HG02885 (cell line): Measurements from ENCODE around the gene SAP30BP.

Source experiments
- ATAC-seq: cut with Tn5 transposase; IDR thresholded peaks from one replicate; pipeline ENCODE4 v1.9.1; 2021; ENCODE audit warnings: mild to moderate bottlenecking; ENCODE audit not compliant: unreplicated experiment, poor library complexity

Gene SAP30BP

DNA sequence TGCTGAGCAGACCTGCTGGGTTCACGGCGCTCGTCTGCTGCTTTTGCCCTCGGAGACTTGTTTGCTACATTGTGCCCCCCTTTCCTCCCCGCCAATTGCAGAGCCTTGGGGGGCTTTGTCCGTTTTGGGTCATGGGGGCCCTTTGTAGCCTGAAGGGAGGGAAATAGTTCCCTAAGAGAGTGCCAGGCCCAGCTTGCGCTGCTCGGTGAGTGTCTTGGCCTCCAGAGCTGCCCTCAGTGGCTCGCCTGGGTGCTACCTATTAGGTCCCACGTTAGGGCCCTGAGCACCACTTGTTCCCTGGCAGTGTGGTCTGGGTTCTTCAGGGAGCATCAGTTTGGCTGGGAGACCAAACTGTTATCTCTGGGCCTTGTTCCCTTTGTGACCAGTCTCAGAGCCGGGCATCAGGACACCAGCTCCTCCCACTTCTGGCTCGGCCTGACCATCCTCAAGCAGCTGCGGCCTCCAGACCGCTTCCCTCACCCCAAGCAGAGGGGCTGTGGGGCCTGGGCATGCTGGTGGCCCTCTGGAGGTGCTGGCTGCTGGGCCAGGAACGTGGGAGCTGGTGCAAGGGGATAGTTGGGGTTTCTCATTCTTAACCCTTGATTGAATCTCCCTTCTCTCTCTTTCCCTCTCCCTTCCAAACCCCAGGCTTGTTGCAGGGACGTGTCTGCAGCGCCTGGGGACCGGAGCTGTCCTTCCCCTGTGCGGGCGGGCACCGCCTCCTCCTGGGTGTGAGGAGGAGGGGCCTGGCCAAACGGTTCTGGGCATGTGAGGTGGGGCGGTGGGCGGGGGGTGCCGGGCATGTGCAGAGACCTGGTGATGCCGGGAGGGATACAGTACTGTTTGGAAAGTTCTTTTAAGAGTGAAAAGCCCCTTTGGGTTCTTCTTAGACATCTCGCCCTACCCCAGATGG is 38.1 kb downstream of the SAP30BP start:
- ATAC-seq = no peak

- ATAC-seq = no peak
Measured at GRCh38 chr17:75706042-75706728, 39.0 kb downstream of the SAP30BP start.

- no peak for ATAC-seq
Measured at GRCh38 chr17:75707079-75707571, 40.0 kb downstream of the SAP30BP start.

GRCh38 chr17:75712446-75712845 is 45.3 kb downstream of the SAP30BP start:
- no peak for ATAC-seq

DNA sequence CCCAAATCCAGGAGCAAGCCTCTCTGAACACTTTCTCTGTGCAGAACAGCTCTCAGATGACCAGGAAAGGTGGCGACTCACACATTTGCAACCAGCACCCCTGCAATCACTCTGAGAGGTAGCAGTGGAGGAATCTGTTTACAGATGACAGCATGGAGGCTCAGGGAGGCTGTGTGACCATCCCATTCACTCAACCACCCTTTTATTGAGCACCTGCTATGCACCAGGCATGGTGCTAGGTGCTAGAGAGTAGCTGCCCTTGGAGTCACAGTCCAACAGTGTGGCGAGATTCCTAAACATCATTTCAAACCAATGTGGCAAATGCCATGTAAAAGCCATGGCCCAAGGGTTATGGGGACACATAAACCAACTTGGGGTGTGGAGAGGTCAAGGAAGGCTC is 52.6 kb downstream of the SAP30BP start:
- ATAC-seq = no peak

DNA sequence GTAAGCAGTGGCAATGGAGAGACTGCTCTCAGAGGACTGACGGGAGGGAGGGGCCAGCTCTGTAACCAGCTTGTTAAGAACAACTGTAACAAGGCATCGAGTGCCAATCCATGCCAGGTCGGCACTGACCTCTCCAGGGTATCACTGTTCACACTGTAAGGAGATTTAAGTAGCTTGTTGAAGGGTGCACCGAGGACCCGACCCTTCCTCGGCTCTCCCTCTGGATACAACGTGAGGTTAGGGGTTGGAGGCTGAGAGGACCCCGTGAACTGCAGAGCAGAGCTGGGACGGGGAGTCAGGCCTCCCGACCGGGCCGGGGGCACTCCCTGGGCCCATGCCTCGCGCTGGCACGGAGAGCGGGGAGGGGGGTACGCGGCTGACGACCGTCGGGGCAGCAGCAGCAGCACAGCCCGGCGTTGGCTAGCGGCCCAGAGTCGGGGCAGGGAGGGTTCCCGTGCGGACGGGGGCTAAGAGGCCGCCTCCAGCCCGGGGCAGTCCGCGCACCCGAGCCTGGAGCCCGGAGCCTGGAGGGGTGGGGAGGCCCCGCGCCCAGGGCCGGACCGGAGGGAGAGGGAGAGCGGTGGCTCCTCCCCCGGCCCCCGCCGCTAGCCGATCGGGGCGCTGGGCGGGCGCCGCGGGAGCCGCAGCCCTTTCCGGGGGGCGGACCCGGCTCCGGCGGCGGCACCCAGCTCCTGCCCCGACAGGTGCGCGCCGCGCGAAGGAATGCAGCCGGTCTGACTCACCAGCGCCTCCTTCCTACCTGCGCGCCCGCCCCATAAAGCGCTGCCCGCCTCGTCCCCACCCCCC is 53.7 kb downstream of the SAP30BP start, which contains the start of gene ITGB4:
TSS of gene ITGB4 (plus strand) at position 804 of the 807 bp plus-strand sequence. CDS start 3,245 bp downstream, outside the sequence.
- no peak for ATAC-seq

GRCh38 chr17:75721463-75722011 is 54.4 kb downstream of the SAP30BP start:
- ATAC-seq = no peak

DNA sequence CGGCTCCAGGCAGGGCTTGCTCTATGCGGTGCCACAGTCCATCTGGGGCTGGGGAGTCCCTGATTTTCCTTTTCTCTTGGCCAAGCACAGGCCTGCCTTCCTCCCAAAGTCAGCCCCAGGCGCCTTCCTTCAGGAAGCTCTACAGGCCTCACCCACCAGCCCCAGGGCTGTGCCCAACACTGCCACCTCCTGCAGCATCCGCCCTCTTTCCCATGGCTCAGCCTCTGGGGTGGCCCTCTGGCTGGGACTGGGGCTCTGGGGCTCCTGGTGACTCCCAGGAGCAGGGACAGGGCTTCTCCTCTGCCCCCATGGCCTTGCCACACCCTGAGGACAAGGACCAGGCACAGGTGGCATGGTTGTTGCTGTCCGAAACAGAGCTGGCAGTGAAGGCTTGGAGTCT is 54.9 kb downstream of the SAP30BP start:
- no peak for ATAC-seq

GRCh38 chr17:75722542-75723095 is 55.5 kb downstream of the SAP30BP start:
- no peak for ATAC-seq

DNA sequence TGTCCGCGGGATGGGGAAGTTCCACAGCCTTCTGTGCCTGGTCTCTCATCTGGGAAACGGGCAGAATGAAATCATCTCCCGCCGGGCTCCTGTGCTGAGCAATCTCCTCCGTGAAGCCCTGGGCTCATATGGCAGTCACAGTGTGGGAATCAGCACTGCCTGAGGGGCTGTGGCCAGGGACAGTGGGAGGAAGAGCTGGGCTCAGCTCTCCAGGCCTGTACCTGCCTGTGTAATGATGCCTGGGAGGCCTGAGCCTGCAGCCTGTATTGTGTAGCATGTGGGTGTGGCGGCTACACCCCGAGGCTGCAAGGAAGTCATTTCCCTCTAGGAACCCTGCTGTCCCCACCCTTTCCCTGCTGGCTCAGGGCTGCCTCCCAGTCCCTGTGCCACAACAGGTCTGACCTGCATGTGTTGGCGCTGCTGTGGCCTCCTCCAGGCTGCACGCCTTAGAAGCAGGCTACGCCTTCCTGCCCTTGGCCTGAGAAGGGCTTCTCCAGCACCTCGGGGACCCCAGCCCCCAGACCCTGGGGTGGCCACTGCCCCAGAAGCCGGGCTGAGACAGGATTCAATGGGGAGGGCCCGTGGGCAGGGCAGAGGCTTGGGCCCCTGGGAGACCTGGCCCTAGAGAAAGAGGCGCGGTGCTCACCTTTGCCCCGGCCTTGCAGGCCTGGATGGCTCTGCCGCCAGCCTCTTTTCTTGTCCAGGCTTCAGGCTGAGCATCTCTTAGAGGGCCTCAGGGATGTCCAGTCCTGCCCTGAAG is 56.2 kb downstream of the SAP30BP start:
- ATAC-seq = no peak

- no peak for ATAC-seq
Measured at GRCh38 chr17:75724016-75725003, 57.2 kb downstream of the SAP30BP start.

- no peak for ATAC-seq
Measured at GRCh38 chr17:75725504-75725903, 58.4 kb downstream of the SAP30BP start.

- ATAC-seq = no peak
Measured at GRCh38 chr17:75727391-75727790, 60.3 kb downstream of the SAP30BP start.

DNA sequence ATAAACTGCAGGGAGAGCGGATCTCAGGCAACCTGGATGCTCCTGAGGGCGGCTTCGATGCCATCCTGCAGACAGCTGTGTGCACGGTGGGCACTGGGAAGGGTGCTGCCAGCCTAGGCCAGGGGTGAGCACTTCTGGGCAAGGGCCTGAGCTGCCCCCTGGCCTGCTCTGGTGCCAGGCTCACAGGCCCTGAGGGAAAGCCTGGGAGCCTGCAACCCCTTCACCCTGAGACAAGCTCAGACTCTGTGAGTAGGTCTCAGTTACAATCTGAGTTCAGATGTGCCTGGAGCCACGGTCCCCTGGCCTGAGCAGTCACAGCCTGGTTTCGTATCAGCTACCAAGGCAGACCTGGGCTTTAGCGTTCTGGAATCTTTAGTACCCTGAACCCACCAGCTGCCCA is 62.2 kb downstream of the SAP30BP start:
- ATAC-seq = no peak

- ATAC-seq = no peak
Measured at GRCh38 chr17:75730065-75730464, 62.9 kb downstream of the SAP30BP start.

DNA sequence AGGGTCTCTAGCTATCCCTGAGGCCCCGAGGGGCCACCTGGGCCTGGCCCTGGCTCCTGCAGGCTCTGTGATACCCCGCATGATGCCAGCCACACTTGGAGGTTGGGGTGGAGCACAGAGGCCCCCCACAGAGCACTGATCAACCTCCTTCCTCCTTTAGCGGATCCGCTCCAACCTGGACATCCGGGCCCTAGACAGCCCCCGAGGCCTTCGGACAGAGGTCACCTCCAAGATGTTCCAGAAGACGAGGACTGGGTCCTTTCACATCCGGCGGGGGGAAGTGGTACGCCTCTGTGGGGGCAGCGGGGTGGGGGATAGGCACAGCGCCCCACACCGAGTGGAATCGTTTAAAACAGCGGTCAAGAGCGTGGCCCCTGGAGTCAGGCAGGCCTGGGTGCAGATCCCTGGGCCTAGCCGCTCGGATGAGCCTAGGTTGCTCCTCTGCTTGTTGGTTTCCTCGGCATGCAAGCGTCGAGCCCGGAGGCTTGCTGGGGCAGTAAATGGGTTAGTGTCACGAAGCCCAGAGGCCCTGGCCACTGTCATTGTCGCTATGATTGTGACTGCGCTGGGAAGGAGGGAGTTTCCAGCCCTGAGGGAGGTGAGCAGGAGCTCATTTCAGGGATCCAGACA is 64.1 kb downstream of the SAP30BP start:
- no peak for ATAC-seq

DNA sequence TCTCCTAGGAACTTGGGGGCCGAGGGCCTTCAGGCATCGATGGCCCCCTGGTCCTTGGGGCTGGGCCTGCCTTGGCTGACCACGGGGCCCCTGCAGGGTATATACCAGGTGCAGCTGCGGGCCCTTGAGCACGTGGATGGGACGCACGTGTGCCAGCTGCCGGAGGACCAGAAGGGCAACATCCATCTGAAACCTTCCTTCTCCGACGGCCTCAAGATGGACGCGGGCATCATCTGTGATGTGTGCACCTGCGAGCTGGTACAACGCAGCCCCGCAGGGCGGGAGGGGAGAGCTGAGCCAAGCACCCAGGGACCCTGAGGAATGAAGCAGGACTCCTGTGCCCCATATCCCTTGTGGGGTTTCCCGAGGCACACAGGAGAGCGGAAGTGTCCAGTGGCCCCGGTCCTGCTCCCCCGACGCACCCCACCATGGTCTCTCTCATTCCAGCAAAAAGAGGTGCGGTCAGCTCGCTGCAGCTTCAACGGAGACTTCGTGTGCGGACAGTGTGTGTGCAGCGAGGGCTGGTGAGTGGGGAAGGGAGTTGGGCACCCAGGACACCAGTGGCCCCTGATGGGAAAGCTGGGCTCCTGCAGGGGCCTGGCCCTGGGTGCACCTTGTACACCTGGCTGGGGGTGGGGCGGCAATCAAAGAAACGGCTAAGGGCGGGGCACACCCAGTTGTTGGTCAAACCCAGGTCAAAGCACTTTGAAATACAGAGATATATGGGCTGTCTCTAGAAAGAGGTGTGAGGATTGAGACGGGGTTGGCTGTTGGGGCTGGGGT is 64.8 kb downstream of the SAP30BP start:
- ATAC-seq = no peak
